HepG2 (cell line): Measurements from ENCODE around the gene NR2F6. TPM values are rescaled to one million over a fixed set of nuclear protein-coding genes. Genes with fewer than 3 reads are reported as not detected.

Source experiments
- ARID3A ChIP-seq: IDR thresholded peaks from 2 replicates; pipeline ENCODE4 v1.6.1; 2012; ENCODE audit warnings: low read depth, low read length, improper control_type of control experiment
- ATAD3A ChIP-seq: sonication (generic); formaldehyde crosslinking; IDR thresholded peaks from 2 replicates; pipeline ENCODE4 v1.4.0; 2020; ENCODE audit warnings: missing genetic modification reagents
- ELF1 ChIP-seq: sonication (generic); formaldehyde crosslinking; IDR thresholded peaks from 2 replicates; pipeline ENCODE4 v1.4.0; 2020; ENCODE audit warnings: missing genetic modification reagents
- MAFG ChIP-seq: sonication (generic); formaldehyde crosslinking; IDR thresholded peaks from 2 replicates; pipeline ENCODE4 v1.5.1; 2020; ENCODE audit warnings: mild to moderate bottlenecking, missing genetic modification reagents
- PBX3 ChIP-seq: sonication (generic); formaldehyde crosslinking; IDR thresholded peaks from 2 replicates; pipeline ENCODE4 v1.8.1; 2023; ENCODE audit warnings: missing genetic modification reagents, inconsistent platforms, borderline replicate concordance
- RERE ChIP-seq: IDR thresholded peaks from 2 replicates; pipeline ENCODE4 v1.6.1; 2016; ENCODE audit warnings: low read depth, missing genetic modification reagents, missing compliant biosample characterization
- SP140L ChIP-seq: sonication (generic); formaldehyde crosslinking; IDR thresholded peaks from 2 replicates; pipeline ENCODE4 v1.4.0; 2020; ENCODE audit warnings: missing genetic modification reagents, borderline replicate concordance
- TBX2 ChIP-seq: sonication (generic); formaldehyde crosslinking; IDR thresholded peaks from 2 replicates; pipeline ENCODE4 v1.5.0; 2020; ENCODE audit warnings: missing genetic modification reagents, mild to moderate bottlenecking, borderline replicate concordance
- ZBTB1 ChIP-seq: sonication (generic); formaldehyde crosslinking; IDR thresholded peaks from 2 replicates; pipeline ENCODE4 v1.4.0; 2020; ENCODE audit warnings: missing genetic modification reagents, borderline replicate concordance
- ZBTB46 ChIP-seq: sonication (generic); formaldehyde crosslinking; IDR thresholded peaks from 2 replicates; pipeline ENCODE4 v1.4.0; 2020; ENCODE audit warnings: mild to moderate bottlenecking, missing genetic modification reagents, borderline replicate concordance
- ZNF567 ChIP-seq: sonication (generic); formaldehyde crosslinking; IDR thresholded peaks from 2 replicates; pipeline ENCODE4 v1.8.1; 2023; ENCODE audit warnings: mild to moderate bottlenecking, missing genetic modification reagents, borderline replicate concordance
- ZNF614 ChIP-seq: IDR thresholded peaks from 2 replicates; pipeline ENCODE4 v1.6.1; 2018; ENCODE audit warnings: missing biosample characterization, missing genetic modification reagents, inconsistent platforms, borderline replicate concordance
- ZNF709 ChIP-seq: sonication (generic); formaldehyde crosslinking; IDR thresholded peaks from 2 replicates; pipeline ENCODE4 v1.5.0; 2020; ENCODE audit warnings: mild to moderate bottlenecking, missing genetic modification reagents
- polyA plus RNA-seq, 8 experiments: library from polyadenylated mRNA; depleted of rRNA in 3 of 8; stranded (reverse) in 7 of 8; unstranded in 1 of 8; fragments of >200 nt; fragmentation: Illumina TruSeq in 4 of 8; extraction: Trizol in 4 of 8; gene quantifications; 2 replicates each; pipeline versions ENCODE4 v1.2.1 to v1.2.3, GENCODE V29; 2011 to 2016; ENCODE audit warnings: low read depth in 4 of 8, missing spikeins in 1 of 8, mixed read lengths in 1 of 8; ENCODE audit not compliant: insufficient read depth in 1 of 8
- total RNA-seq, 5 experiments: library from RNA; depleted of rRNA; stranded (reverse); fragments of >200 nt; fragmentation: Illumina TruSeq; extraction: Trizol; gene quantifications; 2 replicates each; pipeline ENCODE4 v1.2.3, GENCODE V29; 2016; ENCODE audit warnings: low read depth in 1 of 5

Gene NR2F6
- total and polyA plus RNA-seq, 2 of the 13 experiments (the other 11 are each of a cell fraction or from before 2014, with no cell fraction given): 30.9 to 72.4 TPM

GRCh38 chr19:17240062-17240752 lies 5.5 kb downstream of the NR2F6 start (continued):
- no peak for TF ChIP-seq RERE (CRISPR knock-in tag)
- TF ChIP-seq ZBTB1 (CRISPR knock-in tag): no peak
- TF ChIP-seq ZNF709 (CRISPR knock-in tag): 0 out of 2 replicates have a peak, but pooled peaks have one; percentile 29
- TF ChIP-seq ZNF567 (CRISPR knock-in tag): no peak
- TF ChIP-seq ARID3A: 0 out of 2 replicates have a peak, but pooled peaks have one; percentile 11
- TF ChIP-seq ZBTB46 (CRISPR knock-in tag): no peak
- TF ChIP-seq ZNF614 (CRISPR knock-in tag): 0 out of 2 replicates have a peak, but pooled peaks have one; percentile 11
- no peak for TF ChIP-seq PBX3 (CRISPR knock-in tag)
- TF ChIP-seq ATAD3A (CRISPR knock-in tag): no peak
- TF ChIP-seq ELF1: peak; percentile 47; the same call in 1 of the 2 replicates
- no peak for TF ChIP-seq MAFG (CRISPR knock-in tag)
- no peak for TF ChIP-seq SP140L
- TF ChIP-seq TBX2 (CRISPR knock-in tag): peak; percentile 43; the same call in 1 of the 2 replicates
